NCI-H510A (cell line): ENCODE data around the gene ZNF33B.
A peak's percentile ranks its signal among the peaks of the same experiment; 100 is the strongest.
"Not testable (repeated sequence)": the region's sequence is repeated elsewhere in the genome, so short reads cannot be mapped to it uniquely, and the experiment has no call there.

Source experiments
- DNase-seq: peaks from one replicate; lab custom pipeline; 2025; lab: John Stamatoyannopoulos, UW

The ZNF33B gene

DNA sequence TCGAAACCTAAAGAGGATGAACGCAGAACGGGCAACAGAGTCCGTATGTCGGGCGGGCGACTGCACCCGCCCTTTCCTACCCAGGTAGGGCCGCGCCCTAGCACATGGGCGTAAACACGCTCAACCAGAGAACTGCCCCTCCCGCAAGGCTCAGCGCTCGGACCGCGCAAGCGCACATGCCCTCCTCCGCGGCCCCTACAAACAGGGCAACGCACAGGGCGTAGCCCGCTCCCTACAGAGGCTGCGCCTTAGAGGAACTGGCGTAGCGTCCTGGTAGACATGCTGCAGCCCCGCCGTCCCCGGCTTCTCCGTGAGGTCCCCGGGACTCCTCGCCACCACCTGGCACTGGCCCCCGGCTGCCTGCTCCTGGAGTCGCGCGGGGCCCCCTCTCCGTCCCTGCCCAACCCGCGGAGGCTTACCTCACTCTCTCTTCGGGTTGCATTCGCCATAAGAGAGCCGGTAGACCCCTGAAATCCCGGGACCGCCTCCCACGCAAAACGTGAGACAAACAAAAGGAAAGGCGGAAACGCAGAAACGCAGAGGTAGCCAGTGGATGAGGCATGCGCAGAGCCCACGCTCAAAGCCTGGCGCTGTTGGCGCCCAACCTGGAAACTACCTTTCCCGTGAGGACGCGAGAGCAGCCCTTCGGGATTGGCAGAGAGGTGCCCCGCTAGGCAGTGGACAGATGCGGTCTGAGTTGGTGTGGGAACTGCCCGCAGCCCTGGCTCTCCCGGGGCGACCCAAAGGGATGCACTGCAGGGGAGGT, at the start of gene ZNF33B:
TSS of gene ZNF33B (minus strand) at position 516 of the 766 bp plus-strand sequence. CDS start 1,642 bp downstream, outside the sequence.
- peak; percentile 81 for DNase-seq

GRCh38 chr10:42684517-42684916, 46.1 kb upstream of the ZNF33B start:
- DNase-seq, result no peak

DNA sequence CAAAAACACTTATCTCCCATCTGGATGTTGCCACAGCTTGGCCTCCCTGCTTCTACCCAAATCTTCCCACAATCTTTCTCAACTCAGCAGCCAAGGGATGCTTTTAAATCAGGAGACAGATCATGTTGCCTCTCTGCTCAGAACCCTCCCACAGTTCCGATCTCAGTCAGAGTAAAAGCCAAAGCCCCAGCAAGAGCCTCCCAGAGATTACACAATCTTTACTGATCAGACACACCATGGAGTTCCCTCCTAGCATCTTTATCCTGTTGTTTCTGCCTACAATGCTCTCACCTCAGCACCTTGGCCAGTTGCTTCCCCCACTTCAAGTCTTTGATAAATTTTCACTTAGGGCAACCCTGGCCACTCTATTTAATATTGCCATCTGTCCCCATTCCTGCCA, 41.9 kb upstream of the ZNF33B start:
- no peak for DNase-seq

GRCh38 chr10:42665181-42665979, 27.0 kb upstream of the ZNF33B start:
- not testable (repeated sequence) for DNase-seq

DNA sequence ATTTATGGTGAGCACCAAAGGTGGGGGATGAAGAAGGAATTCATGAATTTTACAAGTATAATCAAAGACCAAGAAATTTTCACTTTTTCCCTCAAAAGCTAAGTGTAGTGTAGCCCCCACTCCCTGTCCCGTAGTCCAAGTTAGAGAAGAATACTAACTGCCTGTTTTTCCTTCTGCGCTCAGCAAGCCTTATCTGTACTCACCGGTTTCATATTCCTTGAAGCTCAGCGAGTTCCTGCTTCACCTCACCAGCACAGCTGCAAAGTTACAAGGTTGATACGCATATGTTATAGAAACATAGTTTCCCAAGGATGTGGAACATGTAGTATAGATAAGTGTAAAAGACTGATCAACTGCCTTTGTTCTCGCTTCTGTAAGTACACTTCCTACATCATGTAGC, 16.0 kb upstream of the ZNF33B start:
- DNase-seq, result no peak

- DNase-seq, result no peak
These were observed 14.5 kb upstream of the ZNF33B start for GRCh38 chr10:42652858-42653257.

- DNase-seq, result no peak
These were observed 12.0 kb upstream of the ZNF33B start for GRCh38 chr10:42650374-42650773.

GRCh38 chr10:42648512-42648911, 10.1 kb upstream of the ZNF33B start:
- DNase-seq, result no peak

DNA sequence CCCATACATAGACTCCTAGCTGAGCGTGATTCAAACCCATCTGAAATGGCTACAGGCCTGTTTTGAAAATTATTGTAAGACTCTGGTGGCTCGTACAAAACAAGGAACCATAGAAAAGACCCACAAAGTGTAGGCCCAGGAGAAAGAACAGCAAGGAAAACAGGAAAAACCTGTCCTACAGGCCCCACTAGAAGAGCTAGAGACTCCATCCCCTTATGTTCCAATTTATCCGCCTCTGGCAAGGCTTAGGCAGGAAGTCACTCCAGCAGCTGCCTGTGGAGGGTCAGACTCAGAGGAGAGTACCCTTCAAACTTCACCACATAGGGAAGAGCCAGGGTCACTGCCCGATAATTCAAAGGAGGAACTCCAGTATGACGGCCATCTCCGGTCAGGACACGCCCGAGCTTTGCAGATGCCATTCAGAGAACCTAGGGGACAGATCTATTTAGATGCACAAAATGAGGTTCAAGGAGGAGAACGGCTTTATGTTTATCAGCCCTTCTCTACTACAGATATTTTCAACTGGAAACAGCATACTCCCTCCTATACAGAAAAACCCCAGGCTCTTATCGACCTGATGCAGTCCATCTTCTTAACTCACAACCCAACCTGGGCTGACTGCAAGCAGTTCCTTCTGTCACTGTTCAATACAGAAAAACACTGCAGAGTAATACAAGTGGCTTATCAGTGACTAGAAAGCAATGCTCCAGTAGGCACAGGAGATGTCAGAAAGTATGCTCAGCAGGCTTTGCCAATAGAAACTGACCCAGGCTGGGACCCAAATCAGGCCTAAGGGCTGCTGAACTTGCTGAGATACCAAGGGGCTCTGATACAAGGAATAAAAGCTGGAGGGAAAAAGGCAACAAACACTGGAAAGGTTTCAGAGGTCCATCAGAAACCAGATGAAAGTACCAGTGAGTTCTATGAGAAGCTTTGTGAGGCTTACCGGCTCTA, 8.6 kb upstream of the ZNF33B start:
- DNase-seq, result peak; percentile 68

- DNase-seq, result no peak
These were observed 7.8 kb upstream of the ZNF33B start for GRCh38 chr10:42646214-42646613.

DNA sequence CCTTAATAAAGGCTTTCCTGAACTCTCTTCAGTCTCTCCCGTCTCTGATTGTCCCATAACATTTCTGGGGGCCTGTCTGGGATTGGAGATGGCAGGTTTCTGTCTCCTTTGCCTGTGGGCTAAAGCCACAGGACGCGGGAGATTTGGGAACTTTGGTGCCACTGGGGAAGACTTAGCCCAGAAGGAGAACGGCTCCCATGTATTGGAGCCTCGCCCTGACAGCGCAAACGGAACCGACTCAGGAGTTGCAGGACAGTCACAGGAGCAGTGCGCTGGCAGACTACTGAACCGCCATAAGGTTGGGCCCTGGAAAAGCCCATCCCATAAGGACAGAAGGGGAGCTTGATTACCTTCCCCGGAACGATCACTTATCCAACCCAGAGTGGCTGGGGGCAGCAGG, 7.1 kb upstream of the ZNF33B start:
- no peak for DNase-seq

- no peak for DNase-seq
These were observed 6.7 kb upstream of the ZNF33B start for GRCh38 chr10:42645103-42645502.

- DNase-seq, result peak; percentile 10
These were observed 2.4 kb upstream of the ZNF33B start for GRCh38 chr10:42640610-42641229.

DNA sequence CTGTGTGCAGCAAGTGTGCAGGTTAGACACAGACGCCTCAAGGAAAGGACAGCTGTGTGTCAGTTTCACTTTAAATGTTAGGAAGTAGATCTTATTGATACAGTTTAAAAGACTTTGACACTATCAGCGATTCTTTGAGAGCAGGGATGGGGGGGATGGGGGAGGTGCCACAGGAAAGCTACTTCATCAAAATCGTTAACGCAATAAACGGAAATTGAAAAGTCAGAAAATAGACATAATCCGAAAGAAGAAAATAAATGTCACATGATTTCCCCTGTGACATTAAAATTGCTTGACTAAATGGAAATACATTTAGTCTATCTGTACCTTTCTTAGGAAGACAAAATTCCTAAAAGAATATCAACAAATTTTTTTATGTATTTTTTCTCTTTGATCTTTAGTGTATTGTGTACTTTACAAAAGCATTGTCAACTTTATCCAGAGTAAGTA, 476 bp upstream of the ZNF33B start:
- no peak for DNase-seq

DNA sequence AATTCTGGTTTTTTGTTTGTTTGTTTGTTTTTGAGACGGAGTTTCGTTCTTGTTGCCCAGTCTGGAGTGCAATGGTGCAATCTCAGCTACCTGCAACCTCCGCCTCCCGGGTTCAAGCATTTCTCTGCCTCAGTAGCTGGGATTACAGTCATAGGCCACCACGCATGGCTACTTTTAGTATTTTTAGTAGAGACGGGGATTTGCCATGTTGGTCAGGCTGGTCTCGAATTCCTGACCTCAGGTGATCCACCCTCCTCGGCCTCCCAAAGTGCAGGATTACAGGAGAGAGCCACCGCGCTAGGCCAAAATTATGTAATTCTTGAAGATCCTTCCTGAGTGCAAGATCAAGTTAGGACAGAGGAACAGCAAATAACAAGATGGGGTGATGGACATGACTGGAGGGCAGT, 719 bp downstream of the ZNF33B start:
- DNase-seq, result no peak

DNA sequence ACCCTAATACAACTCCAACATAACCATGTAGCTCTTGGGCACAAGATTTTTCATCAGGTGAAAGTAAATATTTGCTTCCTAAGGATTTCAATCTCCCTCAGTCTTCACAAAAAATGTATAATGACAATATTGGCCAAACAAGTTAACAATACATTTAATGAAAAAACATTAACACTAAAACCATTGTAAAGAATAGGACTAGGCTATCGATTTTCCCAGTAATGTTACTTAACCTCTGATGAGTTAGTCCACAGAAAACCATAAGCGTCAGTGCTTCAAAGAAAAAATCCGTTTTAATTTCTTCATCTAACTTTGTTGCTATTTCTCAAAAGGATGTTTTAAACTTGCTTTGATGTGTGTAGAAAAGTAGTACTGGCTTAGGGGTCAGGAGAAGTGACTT, 1.2 kb downstream of the ZNF33B start:
- DNase-seq, result no peak

- no peak for DNase-seq
These were observed 3.3 kb downstream of the ZNF33B start for GRCh38 chr10:42635098-42635497.

DNA sequence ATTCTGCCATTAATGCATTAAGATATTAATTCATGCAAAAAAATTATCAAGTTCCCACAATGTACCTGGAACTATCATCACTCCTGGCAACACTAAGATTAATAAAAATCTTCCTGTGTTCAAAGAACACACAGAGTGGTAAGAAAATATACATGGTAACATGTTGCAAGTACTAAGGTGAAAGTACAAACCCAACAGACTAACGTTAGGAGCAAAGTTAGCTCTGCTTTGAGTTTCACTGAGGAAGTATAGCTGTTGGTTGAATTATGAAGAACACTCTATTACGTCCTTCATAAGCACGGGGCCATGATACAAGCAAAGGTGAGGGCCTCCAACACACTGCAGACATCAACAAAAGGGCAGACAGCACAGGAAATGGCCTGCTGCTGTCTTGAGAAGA, 5.8 kb downstream of the ZNF33B start:
- no peak for DNase-seq

DNA sequence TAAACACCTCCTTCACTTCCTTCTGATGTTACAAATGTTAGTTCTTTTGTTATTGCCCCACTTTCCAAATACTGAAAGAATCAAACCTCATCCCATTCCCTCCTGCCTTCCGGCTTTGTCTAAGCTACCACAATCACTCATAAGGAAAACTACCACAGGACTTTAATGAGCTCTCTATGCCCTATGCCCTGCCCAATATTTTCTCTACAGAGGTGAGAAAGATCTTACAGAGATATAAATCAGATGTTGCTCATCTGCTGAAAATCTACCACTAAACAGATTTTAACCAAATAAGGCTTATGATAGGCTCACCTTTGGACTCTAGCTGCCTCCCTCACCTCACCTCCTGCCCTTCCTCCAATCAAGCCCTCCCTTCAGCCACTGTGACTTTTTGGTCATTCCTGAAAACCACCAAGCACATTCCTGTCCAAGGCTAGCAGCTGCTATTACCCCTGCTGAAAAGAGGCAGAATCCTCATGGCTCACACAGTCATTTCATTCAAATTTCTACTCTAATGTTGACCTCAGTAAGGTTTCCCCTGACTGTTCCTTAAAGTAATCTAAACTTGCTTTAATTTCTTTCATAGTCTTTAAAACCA, 7.7 kb downstream of the ZNF33B start:
- DNase-seq, result no peak

- DNase-seq, result no peak
These were observed 14.4 kb downstream of the ZNF33B start for GRCh38 chr10:42623929-42624328.

DNA sequence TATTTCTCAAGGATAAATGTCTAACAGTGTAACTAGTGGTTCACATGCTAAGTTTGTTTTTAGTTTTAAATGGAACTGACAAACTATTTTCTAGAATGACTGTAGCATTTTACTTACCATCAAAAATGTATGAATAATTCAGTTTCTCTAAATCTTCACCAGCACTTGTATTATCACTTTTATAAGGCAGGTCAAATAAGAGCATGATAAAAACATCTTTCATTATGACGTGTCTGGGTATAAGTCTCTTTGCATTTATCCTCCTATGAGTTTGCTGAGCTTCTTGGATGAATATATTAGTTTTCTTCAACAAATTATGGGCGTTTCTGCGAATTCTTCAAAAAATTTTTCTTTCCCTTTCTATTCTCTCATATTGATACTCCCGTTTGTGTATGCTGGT, 19.9 kb downstream of the ZNF33B start:
- no peak for DNase-seq
